ENCODE results near the gene RNF214. TPM values are rescaled to one million over a fixed set of nuclear protein-coding genes. Genes with fewer than 3 reads are reported as not detected.
A peak's percentile ranks its signal among the peaks of the same experiment; 100 is the strongest.
"Not testable (repeated sequence)": the region's sequence is repeated elsewhere in the genome, so short reads cannot be mapped to it uniquely, and the experiment has no call there.

Gene RNF214
- total RNA-seq, result 10 to 100 TPM; 12.9 to 15.8 TPM
- 31.4 TPM for polyA plus RNA-seq (2013, experiment 1 of 2)
- polyA plus RNA-seq (2013, experiment 2 of 2), result 48.0 TPM
- 4.5 to 48.2 (median 20.3) reads per million in 172 experiments for total RNA-seq

GRCh38 chr11:117232092-117232878 is at the start of gene RNF214:
Gene RNF214 (plus strand): TSS chr11:117232671. CDS start chr11:117234273, 1,602 bp downstream.
- H3K27me3 Mint-ChIP-seq, result no peaks in the 10 kb centered on the region
- Histone ChIP-seq H3K4me1 (ENCODE audit: insufficient read depth, low read length) (peaks cover 40% of the 10 kb centered on the region), H3K36me3 (ENCODE audit: insufficient read depth, low read length) (peaks cover 29% of the 10 kb centered on the region), H3K27me3 (ENCODE audit: control insufficient read depth in 1 of 2, insufficient read depth in 2 of 2, low read length in 2 of 2) (no peaks in the 10 kb centered on the region), H3K9me3 (ENCODE audit: control insufficient read depth in 1 of 2, insufficient read depth in 1 of 2, low read length in 2 of 2) (no peaks in the 10 kb centered on the region), H3K4me3 (ENCODE audit: low read length) (peak within 1 kb of the TSS; percentile 100), H3K27ac (ENCODE audit: low read depth in 1 of 2, low read length in 2 of 2) (peak within 1 kb of the TSS; percentile 91 to 97)
- peaks cover 72% of the 10 kb centered on the region for H3K36me3 Mint-ChIP-seq (ENCODE audit: low read depth)
- ATAC-seq (ENCODE audit: poor library complexity) (peak; percentile 70), DNase-seq (peak; percentile 51 to 91 (median 71))
- peak within 1 kb of the TSS; percentile 93 for H3K27ac Mint-ChIP-seq
- TF ChIP-seq CTCF (IDR thresholded peaks at IDR 0.05), result peak; percentile 70
- no peaks in the 10 kb centered on the region for H3K9me3 Mint-ChIP-seq
- H3K4me3 Mint-ChIP-seq, result peak within 1 kb of the TSS; percentile 100
- ChIA-PET POLR2A (interaction anchor here (0.6 to 4.2 kb wide), 14 partner anchors 11 to 444 kb away, joined by 3 to 46 read pairs (median 6); partner anchors contain the start of genes CEP164, PAFAH1B2, SIDT2 and ZPR1), CTCF (interaction anchor here (1.1 to 1.2 kb wide), 3 partner anchors 48 to 461 kb away, joined by 3 to 7 read pairs (median 3); partner anchors contain the start of gene SIDT2)
- peaks cover 58% of the 10 kb centered on the region for H3K4me1 Mint-ChIP-seq (ENCODE audit: low read depth)
- intact Hi-C loops (cut with DNase I, micrococcal nuclease), result loop anchor here (2.0 to 10.0 kb wide), 7 partner anchors 53 to 1343 kb away; partner anchors contain the start of genes CEP164 (in 2 of the 2), ZPR1 (in 2 of the 2), ARCN1 (in 1 of the 2) and BUD13 (in 1 of the 2)

GRCh38 chr11:117183178-117183577 is 49.3 kb upstream of the RNF214 start:
- H3K9me3 Mint-ChIP-seq; POLR2A ChIA-PET; H3K4me3 ChIP-seq (ENCODE audit: low read length); ATAC-seq (ENCODE audit: poor library complexity); DNase-seq; H3K9me3 ChIP-seq (ENCODE audit: control insufficient read depth in 1 of 2, insufficient read depth in 1 of 2, low read length in 2 of 2); H3K27ac Mint-ChIP-seq; H3K27me3 Mint-ChIP-seq; H3K27me3 ChIP-seq (ENCODE audit: control insufficient read depth in 1 of 2, insufficient read depth in 2 of 2, low read length in 2 of 2); intact Hi-C loops (cut with DNase I, micrococcal nuclease); H3K27ac ChIP-seq (ENCODE audit: low read depth in 1 of 2, low read length in 2 of 2); CTCF ChIA-PET; H3K4me3 Mint-ChIP-seq: not testable (repeated sequence)
- Histone ChIP-seq H3K4me1 (ENCODE audit: insufficient read depth, low read length) (peaks cover 29% of the 10 kb centered on the region), H3K36me3 (ENCODE audit: insufficient read depth, low read length) (peaks cover 25% of the 10 kb centered on the region)
- Mint-ChIP-seq H3K36me3 (ENCODE audit: low read depth) (peaks cover 40% of the 10 kb centered on the region), H3K4me1 (ENCODE audit: low read depth) (peaks cover 30% of the 10 kb centered on the region)

- no peak for ATAC-seq (ENCODE audit: poor library complexity)
- CTCF ChIA-PET, result no interaction called here
- Mint-ChIP-seq H3K27me3 (no peaks in the 10 kb centered on the region), H3K9me3 (no peaks in the 10 kb centered on the region), H3K4me1 (ENCODE audit: low read depth) (peaks cover 24% of the 10 kb centered on the region), H3K36me3 (ENCODE audit: low read depth) (peaks cover 34% of the 10 kb centered on the region), H3K27ac (no peak overlapping the region), H3K4me3 (peak overlapping the region; percentile 69)
- Histone ChIP-seq H3K4me3 (ENCODE audit: low read length) (no peak overlapping the region), H3K27me3 (ENCODE audit: control insufficient read depth in 1 of 2, insufficient read depth in 2 of 2, low read length in 2 of 2) (no peaks in the 10 kb centered on the region), H3K4me1 (ENCODE audit: insufficient read depth, low read length) (peaks cover 26% of the 10 kb centered on the region), H3K27ac (ENCODE audit: low read depth in 1 of 2, low read length in 2 of 2) (no peak overlapping the region), H3K36me3 (ENCODE audit: insufficient read depth, low read length) (peaks cover 31% of the 10 kb centered on the region), H3K9me3 (ENCODE audit: control insufficient read depth in 1 of 2, insufficient read depth in 1 of 2, low read length in 2 of 2) (no peaks in the 10 kb centered on the region)
- DNase-seq, result peak in 2 of 14 experiments; percentile 6 to 27
- POLR2A ChIA-PET, result no interaction called here
- no peak for TF ChIP-seq CTCF (IDR thresholded peaks at IDR 0.05)
- intact Hi-C loops (cut with DNase I, micrococcal nuclease), result no loop called here
Observed at GRCh38 chr11:117183724-117184349, 48.6 kb upstream of the RNF214 start.

All from CD4-positive, alpha-beta T cell (primary cell).